Right kidney (tissue), 1 donor: Measurements from ENCODE around the gene DDAH1.

Experiments
- DNase-seq: peaks from one replicate; pipeline ENCODE4 v3.0.0-alpha.2; 2016

The DDAH1 gene

GRCh38 chr1:85303440-85304162 lies 161.4 kb downstream of the DDAH1 start:
- no peak for DNase-seq

- DNase-seq, result no peak
These were observed 164.8 kb downstream of the DDAH1 start for GRCh38 chr1:85300140-85300539.

GRCh38 chr1:85297855-85298629 lies 166.9 kb downstream of the DDAH1 start:
- DNase-seq, result no peak

- no peak for DNase-seq
These were observed 167.5 kb downstream of the DDAH1 start for GRCh38 chr1:85297538-85297854.

GRCh38 chr1:85296980-85297379 lies 168.0 kb downstream of the DDAH1 start:
- no peak for DNase-seq

GRCh38 chr1:85295654-85296053 lies 169.3 kb downstream of the DDAH1 start:
- DNase-seq, result no peak

DNA sequence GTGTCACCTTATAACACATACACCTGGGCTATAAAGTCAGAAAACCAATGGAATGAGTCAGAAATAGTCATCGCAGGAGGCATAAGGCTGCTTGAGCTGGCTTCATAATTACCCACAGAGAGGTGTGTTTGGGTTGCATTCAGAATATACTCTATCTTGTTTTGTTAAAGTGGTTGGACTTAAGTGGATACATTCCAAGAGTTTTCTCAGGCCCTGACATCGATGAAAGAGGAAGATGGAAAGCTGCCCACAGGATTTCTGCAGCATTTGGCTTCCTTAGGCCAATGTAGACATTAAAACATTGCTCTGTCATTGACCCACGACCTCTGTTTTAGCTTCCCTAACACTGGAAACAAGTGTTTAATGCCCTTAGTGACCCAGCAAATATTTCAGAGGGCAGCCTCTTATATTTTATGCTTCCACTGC lies 169.9 kb downstream of the DDAH1 start:
- no peak for DNase-seq

DNA sequence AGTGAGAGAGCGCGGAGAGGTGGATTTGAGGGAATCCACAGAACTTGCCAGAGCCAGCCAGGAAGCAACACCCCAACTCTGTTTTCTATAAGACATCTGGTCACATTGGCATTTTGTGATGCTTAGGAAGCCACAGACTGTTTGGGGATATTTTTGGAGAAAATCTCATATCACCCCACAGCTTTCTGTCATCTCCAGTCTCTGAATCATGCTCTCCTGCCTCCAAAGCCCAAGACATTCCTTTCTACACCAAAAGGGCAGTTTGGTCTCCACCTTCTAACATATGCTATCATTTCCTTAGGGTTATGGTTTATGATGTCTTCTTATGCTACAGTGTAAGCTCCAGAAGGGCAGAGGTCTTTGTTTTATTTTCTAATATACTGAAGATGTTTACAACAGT lies 174.1 kb downstream of the DDAH1 start:
- no peak for DNase-seq

- DNase-seq, result no peak
These were observed 175.1 kb downstream of the DDAH1 start for GRCh38 chr1:85289848-85290335.

GRCh38 chr1:85289207-85289847 lies 175.6 kb downstream of the DDAH1 start:
- DNase-seq, result no peak

DNA sequence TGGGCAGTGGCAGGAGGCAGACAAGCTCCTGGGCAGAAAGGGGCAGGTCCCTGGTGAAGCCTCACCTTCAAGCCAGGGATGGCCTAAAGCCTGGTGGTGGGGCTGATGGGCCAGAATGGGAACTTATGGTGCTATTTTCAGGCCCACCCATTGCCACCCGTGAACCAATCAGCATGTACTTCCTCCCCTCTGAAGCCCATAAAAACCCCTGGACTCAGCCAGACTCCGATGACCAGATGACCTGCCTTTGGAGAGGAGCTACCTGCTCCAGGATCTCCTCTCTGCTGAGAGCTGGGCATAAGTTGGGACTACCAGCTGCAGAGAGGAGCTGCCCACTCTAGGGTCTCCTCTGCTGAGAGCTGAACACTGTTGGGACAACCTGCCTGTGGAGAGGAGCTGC lies 180.8 kb downstream of the DDAH1 start:
- DNase-seq, result no peak

GRCh38 chr1:85283475-85284199 lies 181.3 kb downstream of the DDAH1 start:
- no peak for DNase-seq

DNA sequence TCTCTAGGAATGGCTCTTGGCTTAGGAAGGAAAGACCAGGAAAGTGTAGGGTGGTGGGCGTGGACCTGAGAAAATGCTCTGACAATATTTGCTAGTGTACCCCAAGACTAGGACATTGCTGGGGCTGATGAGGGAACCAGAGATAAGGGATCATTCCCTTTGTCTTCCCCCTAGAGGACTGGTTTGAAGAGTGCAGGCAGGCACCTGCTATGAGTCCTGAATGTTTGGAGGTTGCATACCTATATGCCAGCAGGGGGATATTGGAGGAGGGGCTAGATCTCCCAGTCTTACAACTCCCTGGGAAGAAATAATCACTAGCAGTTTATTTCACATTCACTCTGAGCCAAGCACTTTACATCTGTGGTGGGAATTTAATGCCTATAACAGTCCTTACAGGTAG lies 182.5 kb downstream of the DDAH1 start:
- DNase-seq, result no peak

- DNase-seq, result no peak
These were observed 184.3 kb downstream of the DDAH1 start for GRCh38 chr1:85280636-85281035.

DNA sequence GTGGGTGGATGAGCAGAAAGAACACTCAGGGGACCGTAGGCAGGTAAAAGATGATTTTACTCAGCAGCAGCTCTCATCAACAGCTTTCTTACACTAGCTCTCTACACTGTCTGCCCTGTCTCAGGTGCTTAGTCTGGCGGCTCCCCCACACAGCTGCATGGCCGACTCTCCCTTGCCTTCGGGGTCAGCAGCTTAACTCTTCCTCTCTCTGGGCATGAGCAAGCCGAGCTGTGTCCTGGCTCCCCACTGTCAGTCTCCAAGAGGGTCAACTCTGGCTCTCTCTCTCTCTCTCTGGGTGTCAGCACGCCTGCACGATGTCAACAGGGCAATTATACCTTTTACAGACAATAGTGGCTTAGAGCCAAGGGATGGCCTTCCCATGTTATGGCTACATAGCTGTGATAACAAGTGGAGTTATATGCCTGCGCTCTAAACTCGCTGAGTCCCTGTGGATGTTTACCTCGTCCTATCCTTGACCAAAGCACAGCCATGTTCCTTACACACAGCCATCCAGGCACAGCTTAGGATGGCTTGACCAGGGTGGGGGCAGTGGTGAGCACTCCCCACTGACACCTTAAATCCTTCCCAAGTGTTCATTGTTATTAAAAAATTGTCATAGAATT lies 185.4 kb downstream of the DDAH1 start:
- DNase-seq, result peak; percentile 17

DNA sequence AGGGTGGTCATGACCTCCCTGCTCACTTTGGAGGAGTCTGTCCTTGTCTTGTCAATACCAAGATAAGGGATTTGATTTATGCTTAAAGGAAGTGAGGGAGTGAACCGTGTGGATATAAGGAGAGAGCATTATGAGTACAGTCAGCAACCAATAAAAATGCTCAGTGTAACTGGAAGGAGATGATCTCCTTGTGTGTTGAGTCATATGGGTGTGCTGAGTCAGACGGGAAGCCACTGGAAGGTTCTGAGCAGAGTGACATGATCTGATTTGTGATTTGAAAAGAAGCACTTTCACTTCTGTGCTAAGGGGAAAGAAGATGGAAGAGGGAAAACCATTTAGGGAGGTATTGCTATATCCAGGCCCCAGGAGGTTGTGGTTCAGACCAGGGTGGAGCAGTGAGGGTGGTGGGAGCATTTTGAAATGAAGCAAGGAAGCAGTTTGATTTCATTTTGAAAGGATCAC lies 186.1 kb downstream of the DDAH1 start:
- DNase-seq, result no peak

GRCh38 chr1:85277802-85278201 lies 187.2 kb downstream of the DDAH1 start:
- DNase-seq, result no peak

DNA sequence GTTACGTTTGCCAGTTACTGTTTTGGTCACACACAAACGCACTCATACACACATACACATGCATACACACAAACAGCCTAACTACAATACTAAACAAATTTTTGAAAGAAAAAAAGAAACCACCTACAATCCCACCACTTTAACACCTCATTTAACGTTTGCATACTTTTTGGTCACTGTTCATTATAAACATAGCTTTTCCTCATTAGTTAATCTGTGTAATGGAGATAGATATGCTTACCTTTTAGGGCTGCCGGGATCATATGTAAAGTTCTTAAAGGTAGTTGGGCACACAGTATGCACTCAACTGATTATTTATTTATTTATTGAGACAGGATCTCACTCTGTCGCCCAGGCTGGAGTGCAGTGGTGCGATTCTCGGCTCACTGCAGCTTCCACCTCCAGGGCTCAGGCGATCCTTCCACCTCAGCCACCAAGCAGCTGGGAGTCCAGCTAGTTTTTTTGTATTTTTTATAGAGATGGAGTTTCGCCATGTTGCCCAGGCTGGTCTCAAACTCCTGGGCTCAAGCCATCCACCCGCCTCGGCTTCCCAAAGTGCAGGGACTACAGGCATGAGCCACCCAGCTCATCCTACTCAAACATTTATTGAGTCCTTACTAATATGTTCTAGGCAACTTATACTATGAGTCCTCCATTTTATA lies 187.8 kb downstream of the DDAH1 start:
- DNase-seq, result no peak

GRCh38 chr1:85276215-85276977 lies 188.6 kb downstream of the DDAH1 start, which contains the start of gene BCL10:
Gene BCL10 (minus strand): TSS chr1:85276632. CDS start chr1:85276352, 280 bp downstream.
- DNase-seq, result peak; percentile 96

- DNase-seq, result no peak
These were observed 189.2 kb downstream of the DDAH1 start for GRCh38 chr1:85275701-85276214.
